Lower lobe of right lung (tissue), 2 donors: Measurements from ENCODE around the gene SPDYE4. TPM values are rescaled to one million over a fixed set of nuclear protein-coding genes. Genes with fewer than 3 reads are reported as not detected.

ENCODE experiments used
- ATAC-seq, 2 donors: fragments of 200-7000 bp; cut with Tn5 transposase; one replicate each; pipeline ENCODE4 v1.9.1; 2020 to 2022; ENCODE audit warnings: mild to moderate bottlenecking in 2 of 2, moderate library complexity in 2 of 2
- DNase-seq: peaks from one replicate; pipeline ENCODE4 v3.0.0-alpha.2; 2020
- H3K27ac ChIP-seq: fragments of 200-600 bp; one replicate; pipeline ENCODE4 v1.8.0; 2022
- H3K27me3 ChIP-seq: fragments of 200-600 bp; one replicate; pipeline ENCODE4 v1.8.0; 2022; ENCODE audit warnings: low read depth
- H3K36me3 ChIP-seq: fragments of 200-600 bp; one replicate; pipeline ENCODE4 v1.8.0; 2022; ENCODE audit warnings: mild to moderate bottlenecking
- H3K4me1 ChIP-seq: fragments of 200-600 bp; one replicate; pipeline ENCODE4 v1.8.0; 2022
- H3K4me3 ChIP-seq: fragments of 200-600 bp; one replicate; pipeline ENCODE4 v1.8.0; 2022; ENCODE audit warnings: mild to moderate bottlenecking
- H3K9me3 ChIP-seq: fragments of 200-600 bp; one replicate; pipeline ENCODE4 v1.8.0; 2022
- intact Hi-C: fragments of 100-400 bp; cut with DNase I; formaldehyde crosslinking; loops from one replicate; pipeline ENCODE4 v1.11.0; 2022
- total RNA-seq: library from RNA; stranded (reverse); fragmentation: NEBNext Ultra II Directional; extraction: Animal tissue kit (Norgen Biotek cat#: 25700); gene quantifications from one replicate; pipeline ENCODE4 v1.2.1, GENCODE V29; 2021
- TF ChIP-seq, protein P1 (sequence below): fragments of 200-600 bp; IDR thresholded peaks from one replicate; pipeline ENCODE4 v1.8.0; 2022; ENCODE audit warnings: antibody characterized with exemption, mild to moderate bottlenecking
- donor health status: DM: no; HTN: yes; CAD: no; lungs with severe emphysema.

Gene SPDYE4
- total RNA-seq, 1 donor from 2014 or later = not detected

- Histone ChIP-seq H3K36me3 (no peaks in the 10 kb centered on the region), H3K27me3 (peaks cover 19% of the 10 kb centered on the region)
Observed at GRCh38 chr17:8801135-8801840, 42.9 kb upstream of the SPDYE4 start.

DNA sequence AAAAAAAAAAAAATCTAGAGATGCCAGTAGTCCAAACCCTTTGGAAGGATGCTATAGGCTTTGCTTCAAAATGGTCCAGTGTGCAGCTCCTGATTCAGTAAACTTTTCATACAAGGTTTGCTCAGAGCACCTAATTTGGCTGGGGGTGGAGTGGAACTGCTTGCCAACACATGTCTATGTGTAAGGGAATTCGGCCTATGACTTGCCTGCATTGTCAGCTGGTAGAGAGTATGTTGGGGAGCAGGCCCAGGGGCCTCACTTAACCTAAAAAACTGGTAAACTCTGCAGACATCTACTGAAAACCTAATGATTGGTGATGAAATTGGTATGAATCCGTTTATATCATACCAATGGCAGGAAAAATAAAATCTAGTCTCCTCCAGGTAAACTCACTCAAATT, 42.3 kb upstream of the SPDYE4 start:
- ATAC-seq = no peak
- intact Hi-C loops = no loop called here

More at GRCh38 chr17:8801135-8801840, 42.9 kb upstream of the SPDYE4 start:
- Histone ChIP-seq H3K4me3 (no peak overlapping the region), H3K4me1 (no peaks in the 10 kb centered on the region), H3K27ac (no peak overlapping the region), H3K9me3 (no peaks in the 10 kb centered on the region)
- TF ChIP-seq, protein P1, sequence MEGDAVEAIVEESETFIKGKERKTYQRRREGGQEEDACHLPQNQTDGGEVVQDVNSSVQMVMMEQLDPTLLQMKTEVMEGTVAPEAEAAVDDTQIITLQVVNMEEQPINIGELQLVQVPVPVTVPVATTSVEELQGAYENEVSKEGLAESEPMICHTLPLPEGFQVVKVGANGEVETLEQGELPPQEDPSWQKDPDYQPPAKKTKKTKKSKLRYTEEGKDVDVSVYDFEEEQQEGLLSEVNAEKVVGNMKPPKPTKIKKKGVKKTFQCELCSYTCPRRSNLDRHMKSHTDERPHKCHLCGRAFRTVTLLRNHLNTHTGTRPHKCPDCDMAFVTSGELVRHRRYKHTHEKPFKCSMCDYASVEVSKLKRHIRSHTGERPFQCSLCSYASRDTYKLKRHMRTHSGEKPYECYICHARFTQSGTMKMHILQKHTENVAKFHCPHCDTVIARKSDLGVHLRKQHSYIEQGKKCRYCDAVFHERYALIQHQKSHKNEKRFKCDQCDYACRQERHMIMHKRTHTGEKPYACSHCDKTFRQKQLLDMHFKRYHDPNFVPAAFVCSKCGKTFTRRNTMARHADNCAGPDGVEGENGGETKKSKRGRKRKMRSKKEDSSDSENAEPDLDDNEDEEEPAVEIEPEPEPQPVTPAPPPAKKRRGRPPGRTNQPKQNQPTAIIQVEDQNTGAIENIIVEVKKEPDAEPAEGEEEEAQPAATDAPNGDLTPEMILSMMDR = no peak
- DNase-seq (no peak), ATAC-seq (no peak)
- intact Hi-C loops = no loop called here

DNA sequence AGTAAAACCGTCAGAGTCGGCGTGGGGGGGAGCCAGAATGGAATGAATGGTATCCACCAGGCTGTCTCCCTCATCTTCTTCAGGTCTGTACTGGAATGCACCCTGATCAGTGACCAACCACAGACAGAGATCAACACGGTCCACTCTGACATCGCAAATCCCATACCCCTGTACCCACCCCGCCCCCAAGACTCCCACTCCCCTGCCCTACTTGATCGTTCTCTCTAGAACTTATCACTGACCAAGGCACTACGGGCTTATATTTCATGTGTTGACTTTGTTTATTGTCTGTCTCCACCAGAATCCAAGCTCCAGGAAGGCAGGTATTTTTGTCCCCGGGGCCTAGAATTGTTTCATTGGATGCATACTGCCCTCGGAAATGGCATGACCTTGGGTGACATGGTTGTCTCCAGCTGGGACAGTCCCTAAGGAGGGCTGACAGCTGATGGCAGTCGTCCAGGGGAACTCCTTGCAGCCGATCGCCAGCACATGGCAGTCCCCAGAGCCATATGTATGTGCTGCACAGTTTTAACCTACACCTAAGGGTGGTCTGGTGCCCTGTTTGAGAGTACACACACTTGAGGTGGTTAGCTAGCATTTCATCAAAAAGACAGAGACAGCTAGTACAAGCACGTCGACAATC, 41.3 kb upstream of the SPDYE4 start:
- peak overlapping the region; percentile 23 for H3K4me3 ChIP-seq
- intact Hi-C loops = no loop called here
- TF ChIP-seq, protein P1 = no peak
- DNase-seq (no peak), ATAC-seq (no peak)
- peaks cover 19% of the 10 kb centered on the region for H3K27me3 ChIP-seq
- no peaks in the 10 kb centered on the region for H3K9me3 ChIP-seq
- no peak overlapping the region for H3K27ac ChIP-seq
- H3K4me1 ChIP-seq = no peaks in the 10 kb centered on the region
- no peaks in the 10 kb centered on the region for H3K36me3 ChIP-seq

More for the DNA sequence above, 42.3 kb upstream of the SPDYE4 start:
- Histone ChIP-seq H3K9me3 (no peaks in the 10 kb centered on the region), H3K27ac (no peak overlapping the region), H3K4me1 (no peaks in the 10 kb centered on the region), H3K36me3 (no peaks in the 10 kb centered on the region), H3K27me3 (peaks cover 19% of the 10 kb centered on the region), H3K4me3 (no peak overlapping the region)
- DNase-seq = no peak
- TF ChIP-seq, protein P1 = no peak

DNA sequence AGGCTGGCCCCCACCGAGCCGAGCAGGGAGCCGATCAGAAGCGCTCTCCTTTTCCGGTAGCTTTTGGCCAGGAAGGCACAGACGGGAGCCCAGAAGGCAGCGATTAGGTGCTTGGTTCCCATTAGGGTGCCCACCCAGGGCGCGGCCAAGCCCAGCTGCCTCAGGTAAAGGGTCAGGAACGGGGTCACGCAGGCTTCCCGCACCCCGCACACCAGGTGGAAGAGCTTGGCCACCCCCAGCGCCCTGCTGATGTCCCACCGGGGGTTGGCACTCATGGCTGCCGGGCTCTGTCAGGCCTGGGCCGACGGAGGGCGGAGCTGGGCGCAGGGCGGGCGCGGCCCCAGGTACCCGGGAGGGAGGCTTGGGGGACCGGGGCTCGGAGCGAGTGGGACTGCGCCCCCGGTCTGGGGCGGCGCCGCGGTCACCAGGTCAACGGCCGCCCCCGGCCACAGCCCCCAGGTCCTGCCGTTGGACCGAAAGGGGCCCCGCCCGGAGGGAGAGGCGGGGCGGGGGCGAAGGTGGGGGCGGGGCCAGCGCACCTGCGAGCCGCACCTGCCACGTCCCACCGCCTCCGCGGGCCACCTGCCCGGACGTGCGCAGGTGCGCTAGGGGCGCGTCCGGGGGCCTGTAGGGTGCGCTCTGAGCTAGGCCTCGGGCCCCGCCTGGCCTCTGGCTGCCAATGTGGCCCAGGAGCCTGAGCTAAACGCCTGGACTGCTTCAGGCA, 40.7 kb upstream of the SPDYE4 start, which contains the start of gene MFSD6L:
TSS of gene MFSD6L (minus strand) at position 520 of the 724 bp plus-strand sequence. CDS start at position 275, 245 bp downstream.
- Histone ChIP-seq H3K27me3 (peaks cover 19% of the 10 kb centered on the region), H3K9me3 (no peaks in the 10 kb centered on the region), H3K4me1 (no peaks in the 10 kb centered on the region), H3K36me3 (no peaks in the 10 kb centered on the region), H3K4me3 (peak within 1 kb of the TSS; percentile 23), H3K27ac (no peak within 1 kb of the TSS)
- intact Hi-C loops = no loop called here
- ATAC-seq = peak; percentile 90 to 94
- TF ChIP-seq, protein P1 = no peak
- peak; percentile 69 for DNase-seq

GRCh38 chr17:8798176-8798845, 40.0 kb upstream of the SPDYE4 start:
- Histone ChIP-seq H3K27me3 (peaks cover 19% of the 10 kb centered on the region), H3K36me3 (no peaks in the 10 kb centered on the region), H3K27ac (no peak overlapping the region), H3K4me3 (no peak overlapping the region), H3K4me1 (no peaks in the 10 kb centered on the region), H3K9me3 (no peaks in the 10 kb centered on the region)
- no peak for ATAC-seq
- TF ChIP-seq, protein P1 = no peak
- no peak for DNase-seq
- intact Hi-C loops = no loop called here
